Liver (tissue), 9 donors: ENCODE measurements around the gene TSHR. TPM values are rescaled to one million over a fixed set of nuclear protein-coding genes. Genes with fewer than 3 reads are reported as not detected.

Experiments
- DNase-seq: peaks from one replicate; pipeline ENCODE4 v3.0.0-alpha.2; 2017; ENCODE audit warnings: low spot score
- H3K27ac ChIP-seq, 2 donors: one replicate each; pipeline ENCODE4 v1.7.0; 2013; ENCODE audit warnings: inconsistent platforms in 2 of 2, low read length in 2 of 2, control low read depth in 1 of 2, low read depth in 1 of 2, mild to moderate bottlenecking in 1 of 2
- H3K27me3 ChIP-seq, 4 donors: one replicate each; pipeline versions ENCODE4 v1.6.1 to v1.7.0; 2013; ENCODE audit warnings: low read length in 3 of 4, inconsistent platforms in 1 of 4, mild to moderate bottlenecking in 1 of 4, moderate library complexity in 1 of 4; ENCODE audit not compliant: control insufficient read depth in 4 of 4, insufficient read depth in 4 of 4
- H3K36me3 ChIP-seq, 4 donors: one replicate each; pipeline versions ENCODE4 v1.6.1 to v1.7.0; 2013; ENCODE audit warnings: low read length in 3 of 4, mild to moderate bottlenecking in 3 of 4, low read depth in 1 of 4, moderate library complexity in 1 of 4; ENCODE audit not compliant: control insufficient read depth in 4 of 4, insufficient read depth in 3 of 4
- H3K4me1 ChIP-seq, 4 donors: one replicate each; pipeline versions ENCODE4 v1.6.1 to v1.7.0; 2013; ENCODE audit warnings: low read length in 3 of 4, mild to moderate bottlenecking in 3 of 4, moderate library complexity in 1 of 4; ENCODE audit not compliant: control insufficient read depth in 4 of 4, insufficient read depth in 4 of 4
- H3K4me3 ChIP-seq, 3 donors: one replicate each; pipeline versions ENCODE4 v1.6.1 to v1.7.0; 2013; ENCODE audit warnings: low read length in 3 of 3, control low read depth in 1 of 3, low read depth in 1 of 3, mild to moderate bottlenecking in 1 of 3
- H3K9ac ChIP-seq, 2 donors: one replicate each; pipeline ENCODE4 v1.7.0; 2013; ENCODE audit warnings: low read length in 2 of 2, mild to moderate bottlenecking in 2 of 2, moderate library complexity in 2 of 2, control low read depth in 1 of 2, low read depth in 1 of 2
- H3K9me3 ChIP-seq, 4 donors: one replicate each; pipeline versions ENCODE4 v1.6.1 to v1.7.0; 2013; ENCODE audit warnings: low read length in 3 of 4; ENCODE audit not compliant: control insufficient read depth in 4 of 4
- EGR1 ChIP-seq, 2 donors: IDR thresholded peaks; 2 replicates each; pipeline ENCODE4 v1.6.1; 2016 to 2018; ENCODE audit warnings: antibody characterized with exemption in 2 of 2, low read depth in 2 of 2
- FOXA1 ChIP-seq: IDR thresholded peaks from 2 replicates; pipeline ENCODE4 v1.6.1; 2016; ENCODE audit warnings: antibody characterized with exemption
- FOXA2 ChIP-seq: IDR thresholded peaks from 2 replicates; pipeline ENCODE4 v1.6.1; 2016; ENCODE audit warnings: antibody characterized with exemption
- GABPA ChIP-seq, 2 donors: IDR thresholded peaks in 1 of 2; conservative IDR thresholded peaks in 1 of 2; 2 replicates each; pipeline ENCODE4 v1.6.1; 2016; ENCODE audit warnings: antibody characterized with exemption in 2 of 2, mild to moderate bottlenecking in 1 of 2, moderate library complexity in 1 of 2
- HNF4A ChIP-seq, 2 donors: conservative IDR thresholded peaks; 2 replicates each; pipeline ENCODE4 v1.6.1; 2016; ENCODE audit warnings: antibody characterized with exemption in 2 of 2, mild to moderate bottlenecking in 2 of 2
- HNF4G ChIP-seq: IDR thresholded peaks from 2 replicates; pipeline ENCODE4 v1.6.1; 2016; ENCODE audit warnings: antibody characterized with exemption
- JUND ChIP-seq, 2 donors: IDR thresholded peaks; 2 replicates each; pipeline ENCODE4 v1.6.1; 2016; ENCODE audit warnings: antibody characterized with exemption in 2 of 2
- MAX ChIP-seq: IDR thresholded peaks from 2 replicates; pipeline ENCODE4 v1.6.1; 2016; ENCODE audit warnings: antibody characterized with exemption
- NR2F2 ChIP-seq: IDR thresholded peaks from 2 replicates; pipeline ENCODE4 v1.6.1; 2016; ENCODE audit warnings: antibody characterized with exemption
- RAD21 ChIP-seq, 2 donors: IDR thresholded peaks; 2 replicates each; pipeline ENCODE4 v1.6.1; 2016; ENCODE audit warnings: antibody characterized with exemption in 2 of 2, mild to moderate bottlenecking in 2 of 2
- RXRA ChIP-seq, 2 donors: IDR thresholded peaks; 2 replicates each; pipeline ENCODE4 v1.6.1; 2017 to 2018; ENCODE audit warnings: antibody characterized with exemption in 2 of 2, mild to moderate bottlenecking in 1 of 2
- SP1 ChIP-seq: IDR thresholded peaks from 2 replicates; pipeline ENCODE4 v1.6.1; 2018; ENCODE audit warnings: antibody characterized with exemption, mild to moderate bottlenecking
- TAF1 ChIP-seq: conservative IDR thresholded peaks from 2 replicates; pipeline ENCODE4 v1.6.1; 2016; ENCODE audit warnings: antibody characterized with exemption, mild to moderate bottlenecking
- YY1 ChIP-seq: IDR thresholded peaks from 2 replicates; pipeline ENCODE4 v1.6.1; 2016; ENCODE audit warnings: antibody characterized with exemption, mild to moderate bottlenecking
- whole genome bisulfite sequencing: extraction: QIAGEN DNeasy Blood & Tissue Kit; methylation state at CpG from one replicate; pipeline ENCODE4 v1.1.7; 2013; 5-methylcytosine and 5-hydroxymethylcytosine counted together
- polyA plus RNA-seq, 2 donors: library from polyadenylated mRNA; stranded (reverse) in 1 of 2; unstranded in 1 of 2; fragments of 200-250 nt in 1 of 2; fragments of >200 nt in 1 of 2; fragmentation: Nextera tagmentation in 1 of 2; extraction: Ambion mirVana in 1 of 2; gene quantifications; one replicate each; pipeline versions ENCODE4 v1.2.1 to v1.2.3, GENCODE V29; 2013 to 2015
- total RNA-seq, 2 donors: library from RNA; depleted of rRNA; stranded (reverse); fragments of >200 nt; gene quantifications; one replicate each; pipeline ENCODE4 v1.2.3, GENCODE V29; 2014
- TF ChIP-seq, protein P1 (sequence below): fragments of 150-350 bp; IDR thresholded peaks from 2 replicates; pipeline ENCODE4 v1.5.1; 2017; ENCODE audit warnings: improper control_type of control experiment, low read depth, low read length; ENCODE audit not compliant: missing input control
- TF ChIP-seq, protein P2 (sequence below): IDR thresholded peaks from 2 replicates; pipeline ENCODE4 v1.6.1; 2016; ENCODE audit warnings: antibody characterized with exemption
- donor health status: healthy.
- donor health status: healthy.
- donor health status: healthy.
- donor health status: healthy.
- donor health status: healthy.

Gene TSHR
- total and polyA plus RNA-seq, 4 donors = 0.08 to 3.2 TPM; not detected in 2

GRCh38 chr14:81157431-81157830 is 202.0 kb downstream of the TSHR start (continued):
- TF ChIP-seq JUND (IDR thresholded peaks at IDR 0.05) = no peak

DNA sequence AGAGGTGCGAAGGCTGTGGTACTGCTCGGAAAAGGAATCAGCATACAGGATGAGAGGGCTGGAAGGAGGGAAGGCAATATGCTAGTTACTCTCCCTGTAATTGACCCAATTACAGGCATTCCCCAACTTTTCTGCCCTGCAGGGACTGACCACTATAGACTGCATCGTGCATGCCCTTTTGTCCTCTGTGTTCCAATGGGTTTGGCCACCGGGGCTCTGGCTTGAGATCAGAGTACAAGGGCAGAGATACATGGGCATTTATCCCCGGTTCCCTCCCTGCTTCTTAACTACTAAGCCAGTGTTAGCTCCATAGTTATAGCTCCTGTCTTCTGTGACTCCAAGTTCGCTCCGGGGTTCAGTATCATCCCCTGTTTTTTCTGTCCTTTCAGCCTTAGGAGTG is 205.7 kb downstream of the TSHR start:
- peaks cover 0 to 26% (median 12%) of the 10 kb centered on the region in 4 donors for H3K4me1 ChIP-seq
- H3K9ac ChIP-seq = no peak overlapping the region
- H3K4me3 ChIP-seq = no peak overlapping the region
- no peak for DNase-seq
- H3K27ac ChIP-seq = no peak overlapping the region
- H3K27me3 ChIP-seq = no peaks in the 10 kb centered on the region
- peak in 1 of 2 donors; percentile 31 for TF ChIP-seq RXRA (IDR thresholded peaks at IDR 0.05)
- no peak for TF ChIP-seq NR2F2
- no peak for TF ChIP-seq RAD21 (IDR thresholded peaks at IDR 0.05)
- TF ChIP-seq, protein P1, sequence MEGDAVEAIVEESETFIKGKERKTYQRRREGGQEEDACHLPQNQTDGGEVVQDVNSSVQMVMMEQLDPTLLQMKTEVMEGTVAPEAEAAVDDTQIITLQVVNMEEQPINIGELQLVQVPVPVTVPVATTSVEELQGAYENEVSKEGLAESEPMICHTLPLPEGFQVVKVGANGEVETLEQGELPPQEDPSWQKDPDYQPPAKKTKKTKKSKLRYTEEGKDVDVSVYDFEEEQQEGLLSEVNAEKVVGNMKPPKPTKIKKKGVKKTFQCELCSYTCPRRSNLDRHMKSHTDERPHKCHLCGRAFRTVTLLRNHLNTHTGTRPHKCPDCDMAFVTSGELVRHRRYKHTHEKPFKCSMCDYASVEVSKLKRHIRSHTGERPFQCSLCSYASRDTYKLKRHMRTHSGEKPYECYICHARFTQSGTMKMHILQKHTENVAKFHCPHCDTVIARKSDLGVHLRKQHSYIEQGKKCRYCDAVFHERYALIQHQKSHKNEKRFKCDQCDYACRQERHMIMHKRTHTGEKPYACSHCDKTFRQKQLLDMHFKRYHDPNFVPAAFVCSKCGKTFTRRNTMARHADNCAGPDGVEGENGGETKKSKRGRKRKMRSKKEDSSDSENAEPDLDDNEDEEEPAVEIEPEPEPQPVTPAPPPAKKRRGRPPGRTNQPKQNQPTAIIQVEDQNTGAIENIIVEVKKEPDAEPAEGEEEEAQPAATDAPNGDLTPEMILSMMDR = no peak
- TF ChIP-seq HNF4A (conservative IDR thresholded peaks at IDR 0.05) = peak; percentile 79 to 87
- peak; percentile 17 for TF ChIP-seq HNF4G
- no peaks in the 10 kb centered on the region for H3K9me3 ChIP-seq
- peaks cover 0 to 1% (median 0%) of the 10 kb centered on the region in 4 donors for H3K36me3 ChIP-seq
- 67% methylated on average over 7 of the region's 7 CpGs for WGBS

- Histone ChIP-seq H3K9me3 (no peaks in the 10 kb centered on the region), H3K27ac (no peak overlapping the region), H3K9ac (no peak overlapping the region), H3K27me3 (no peaks in the 10 kb centered on the region), H3K36me3 (peaks cover 0 to 1% (median 0%) of the 10 kb centered on the region in 4 donors), H3K4me1 (peaks cover 0 to 26% (median 12%) of the 10 kb centered on the region in 4 donors), H3K4me3 (no peak overlapping the region)
- WGBS = 73% methylated on average over 1 of the region's 1 CpG
- TF ChIP-seq GABPA (IDR thresholded peaks at IDR 0.05 in 1 of 2, conservative IDR thresholded peaks at IDR 0.05 in 1 of 2) = no peak
- TF ChIP-seq JUND (IDR thresholded peaks at IDR 0.05) = no peak
- TF ChIP-seq FOXA1 = no peak
- TF ChIP-seq SP1 = no peak
- TF ChIP-seq, protein P1 = no peak
- no peak for TF ChIP-seq MAX
- TF ChIP-seq EGR1 (IDR thresholded peaks at IDR 0.05; ENCODE audit: low read depth in 2 of 2) = no peak
- TF ChIP-seq RAD21 (IDR thresholded peaks at IDR 0.05) = no peak
- no peak for TF ChIP-seq YY1
- TF ChIP-seq, protein P2, sequence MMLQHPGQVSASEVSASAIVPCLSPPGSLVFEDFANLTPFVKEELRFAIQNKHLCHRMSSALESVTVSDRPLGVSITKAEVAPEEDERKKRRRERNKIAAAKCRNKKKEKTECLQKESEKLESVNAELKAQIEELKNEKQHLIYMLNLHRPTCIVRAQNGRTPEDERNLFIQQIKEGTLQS = no peak
- TF ChIP-seq RXRA (IDR thresholded peaks at IDR 0.05) = no peak
- no peak for TF ChIP-seq TAF1
- TF ChIP-seq FOXA2 = no peak
- no peak for DNase-seq
These were observed 206.3 kb downstream of the TSHR start for GRCh38 chr14:81161749-81162148.
